Activated CD8-positive, alpha-beta T cell treated with anti-CD3 and anti-CD28 coated beads, Interleukin-2, amount 10 ng/mL, durations not matched to agents 7 days and 5 days (primary cell): Measurements from ENCODE around the gene SMIM24. TPM values are rescaled to one million over a fixed set of nuclear protein-coding genes. Genes with fewer than 3 reads are reported as not detected.
"Not testable (repeated sequence)": the region's sequence is repeated elsewhere in the genome, so short reads cannot be mapped to it uniquely, and the experiment has no call there.

ENCODE experiments used
- ATAC-seq: fragments of 150-1000 bp; cut with Tn5 transposase; one replicate; pipeline ENCODE4 v1.10.0; 2021; ENCODE audit warnings: moderate library complexity
- CTCF ChIA-PET: fragments of 350-600 bp; sonication (Branson Sonifier 250); formaldehyde crosslinking; loops from one replicate; lab custom pipeline; 2021; ENCODE audit warnings: antibody characterized with exemption; lab: Charles Lee
- POLR2A ChIA-PET: fragments of 350-600 bp; sonication (Branson Sonifier 250); formaldehyde crosslinking; loops from one replicate; lab custom pipeline; 2021; ENCODE audit warnings: antibody characterized with exemption; lab: Charles Lee
- DNase-seq: peaks from one replicate; pipeline ENCODE4 v3.0.0-alpha.2; 2020
- H3K27ac Mint-ChIP-seq: one replicate; pipeline ENCODE4 v1.8.0; 2021; ENCODE audit warnings: mild to moderate bottlenecking, mixed read lengths
- H3K27me3 Mint-ChIP-seq: one replicate; pipeline ENCODE4 v1.8.0; 2021; ENCODE audit warnings: low read depth, mixed read lengths
- H3K36me3 Mint-ChIP-seq: one replicate; pipeline ENCODE4 v1.8.0; 2021; ENCODE audit warnings: low read depth, mixed read lengths
- H3K4me1 Mint-ChIP-seq: one replicate; pipeline ENCODE4 v1.8.0; 2021; ENCODE audit warnings: low read depth, mixed read lengths
- H3K4me3 Mint-ChIP-seq: one replicate; pipeline ENCODE4 v1.8.0; 2021; ENCODE audit warnings: mild to moderate bottlenecking, mixed read lengths
- H3K9me3 Mint-ChIP-seq: one replicate; pipeline ENCODE4 v1.8.0; 2022; ENCODE audit warnings: mixed read lengths; ENCODE audit not compliant: insufficient read depth
- total RNA-seq, 2 experiments: library from RNA; stranded (reverse); gene quantifications; one replicate each; pipeline ENCODE4 v1.2.3, GENCODE V29; 2021

Gene SMIM24
- total RNA-seq, 2 experiments from 2014 or later: 2.5 to 3.5 TPM

DNA sequence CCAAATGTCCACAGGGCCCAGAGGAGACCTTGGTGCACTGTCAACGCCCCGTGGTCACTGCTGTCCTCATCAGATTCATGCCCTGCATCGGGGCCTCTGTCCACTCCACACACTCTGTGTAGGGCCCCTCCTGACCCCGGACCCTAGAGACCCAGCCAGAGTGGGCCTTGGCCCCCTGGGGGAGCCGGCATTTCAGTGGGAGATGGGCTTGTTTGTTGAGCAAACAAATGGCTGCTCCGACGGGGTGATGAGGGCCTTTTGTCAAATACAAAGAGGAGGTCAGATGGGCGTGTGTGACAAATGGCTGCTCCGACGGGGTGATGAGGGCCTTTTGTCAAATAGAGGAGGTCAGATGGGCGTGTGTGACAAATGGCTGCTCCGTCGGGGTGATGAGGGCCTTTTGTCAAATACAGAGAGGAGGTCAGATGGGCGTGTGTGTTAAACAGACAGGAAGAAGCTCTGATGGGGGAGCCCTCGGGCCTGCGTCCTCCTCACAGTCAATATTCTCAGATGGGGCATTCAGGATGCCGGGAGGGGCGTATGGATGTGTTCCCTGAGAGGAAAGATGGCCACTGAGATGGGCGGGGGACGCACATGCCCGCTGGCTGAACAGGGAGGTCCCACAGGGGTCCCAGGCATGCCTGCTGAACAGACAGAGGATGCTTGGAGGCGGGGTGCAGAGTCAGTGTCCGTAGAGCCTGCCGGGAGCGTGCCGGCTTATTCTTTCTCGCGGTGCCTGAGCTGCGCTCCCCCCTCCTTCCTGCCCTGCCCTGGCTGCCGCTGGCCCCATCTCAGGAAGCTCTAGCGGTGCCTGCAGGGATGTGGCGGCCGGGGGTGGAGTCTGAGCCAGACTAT, 36.3 kb downstream of the SMIM24 start:
- CTCF ChIA-PET: interaction anchor here (0.9 kb wide), 1 partner anchor 15 kb away, joined by 3 read pairs; no protein-coding TSS in a partner anchor
- ATAC-seq (no peak), DNase-seq (no peak)
- Mint-ChIP-seq H3K4me1 (peaks cover 10% of the 10 kb centered on the region), H3K36me3 (no peaks in the 10 kb centered on the region), H3K4me3 (no peak overlapping the region), H3K9me3 (no peaks in the 10 kb centered on the region), H3K27ac (no peak overlapping the region), H3K27me3 (no peaks in the 10 kb centered on the region)
- POLR2A ChIA-PET: no interaction called here

DNA sequence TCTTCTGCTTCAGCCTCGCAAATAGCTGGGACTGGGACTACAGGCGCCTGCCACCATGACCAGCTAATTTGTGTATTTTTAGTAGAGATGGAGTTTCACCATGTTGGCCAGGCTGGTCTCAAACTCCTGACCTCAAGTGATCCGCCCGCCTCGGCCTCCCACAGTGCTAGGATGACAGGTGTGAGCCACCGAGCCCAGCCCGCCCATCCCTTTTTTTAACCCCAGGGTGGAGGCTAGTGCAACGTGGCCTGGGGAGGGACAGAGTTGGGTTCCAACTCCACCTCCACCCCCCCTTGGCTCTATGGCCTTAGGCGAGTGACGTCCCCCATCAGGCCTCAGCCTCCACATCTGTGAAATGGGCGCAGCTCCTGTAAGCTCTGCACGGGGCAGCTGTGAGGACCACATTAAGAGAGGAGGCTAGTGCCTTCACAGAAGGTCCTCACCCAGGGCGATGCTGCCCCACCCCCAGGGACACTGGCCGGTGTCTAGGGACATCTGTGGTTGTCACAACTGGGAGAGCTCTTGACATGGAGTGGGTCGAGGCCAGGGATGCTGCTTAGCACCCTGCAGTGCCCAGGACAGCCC, 37.7 kb downstream of the SMIM24 start:
- Mint-ChIP-seq H3K36me3 (peaks cover 2% of the 10 kb centered on the region), H3K27ac (no peak overlapping the region), H3K4me3 (no peak overlapping the region), H3K4me1 (peaks cover 10% of the 10 kb centered on the region), H3K27me3 (no peaks in the 10 kb centered on the region), H3K9me3 (no peaks in the 10 kb centered on the region)
- ATAC-seq: no peak
- DNase-seq: no peak
- CTCF ChIA-PET: interaction anchor here (1.3 kb wide), 1 partner anchor 137 kb away, joined by 3 read pairs; no protein-coding TSS in a partner anchor
- POLR2A ChIA-PET: no interaction called here

DNA sequence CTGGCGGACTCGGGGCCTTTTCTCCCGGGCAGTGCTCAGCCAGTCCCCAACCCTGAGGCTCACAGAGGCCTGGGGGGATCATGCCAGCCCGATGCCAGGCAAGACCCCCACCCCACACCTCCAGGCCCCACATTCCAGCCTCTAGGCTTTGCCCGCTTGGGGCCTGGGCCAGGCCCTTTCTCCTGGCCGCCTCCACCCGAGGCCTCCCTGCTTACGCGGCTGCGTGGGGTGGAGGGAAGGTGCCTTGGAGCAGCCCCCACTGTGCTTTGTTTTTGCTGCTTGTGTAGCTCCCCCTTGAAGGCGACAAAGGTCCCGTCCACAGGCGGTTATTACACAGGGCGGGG, 38.4 kb downstream of the SMIM24 start:
- ChIA-PET POLR2A (no interaction called here), CTCF (interaction anchor here (1.3 kb wide), 1 partner anchor 137 kb away, joined by 3 read pairs; no protein-coding TSS in a partner anchor)
- no peak overlapping the region for H3K4me3 Mint-ChIP-seq
- H3K4me1 Mint-ChIP-seq: peaks cover 10% of the 10 kb centered on the region
- no peaks in the 10 kb centered on the region for H3K27me3 Mint-ChIP-seq
- no peak overlapping the region for H3K27ac Mint-ChIP-seq
- no peak for ATAC-seq
- H3K36me3 Mint-ChIP-seq: peaks cover 2% of the 10 kb centered on the region
- no peaks in the 10 kb centered on the region for H3K9me3 Mint-ChIP-seq
- no peak for DNase-seq

DNA sequence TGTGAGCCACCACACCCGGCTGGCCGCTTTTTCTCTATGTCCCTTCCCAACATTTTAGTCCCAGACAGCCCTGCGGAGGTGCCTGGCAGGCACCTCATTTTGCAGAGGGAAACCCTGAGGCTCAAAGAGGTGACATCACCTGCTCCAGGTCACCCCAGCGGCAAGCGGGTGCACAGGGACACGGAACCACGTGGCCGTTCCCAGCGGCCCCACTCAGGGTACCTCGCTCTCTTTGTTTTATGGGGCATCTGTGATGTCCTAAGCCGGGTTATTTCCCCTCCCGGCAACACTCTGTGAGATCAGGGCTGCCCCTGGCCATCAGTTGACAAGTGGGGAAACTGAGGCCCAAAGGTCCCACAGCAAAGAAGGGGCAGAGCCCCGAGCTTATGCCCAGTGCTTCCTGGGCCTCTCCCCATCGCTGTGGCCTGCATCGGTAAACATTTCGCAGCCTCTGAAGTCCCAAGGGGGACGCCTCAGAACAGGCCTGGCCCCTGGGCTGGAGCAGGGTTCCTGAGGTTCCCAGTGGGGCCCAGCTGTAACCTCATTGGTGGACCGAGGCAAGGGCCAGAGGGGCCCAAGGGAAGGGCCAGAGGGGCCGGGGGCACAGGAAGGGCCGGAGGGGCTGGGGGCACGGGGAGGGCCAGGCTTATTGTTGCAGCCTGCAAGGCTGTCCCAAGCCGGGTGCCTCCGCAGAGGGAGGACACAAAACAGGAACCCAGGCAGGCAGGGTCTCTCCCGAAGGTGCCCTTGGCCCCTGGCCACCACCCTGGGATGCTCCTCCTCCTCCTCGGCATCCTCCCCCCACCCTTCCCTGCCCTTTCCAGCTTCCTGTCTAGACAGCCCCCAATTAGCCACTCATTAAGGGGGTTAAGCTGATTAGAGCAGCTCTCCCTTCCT, 39.0 kb downstream of the SMIM24 start:
- H3K4me1 Mint-ChIP-seq: peaks cover 10% of the 10 kb centered on the region
- peaks cover 2% of the 10 kb centered on the region for H3K36me3 Mint-ChIP-seq
- no peak for ATAC-seq
- POLR2A ChIA-PET: no interaction called here
- no peak overlapping the region for H3K27ac Mint-ChIP-seq
- CTCF ChIA-PET: interaction anchor here (0.6 kb wide), 1 partner anchor 12 kb away, joined by 3 read pairs; no protein-coding TSS in a partner anchor
- no peaks in the 10 kb centered on the region for H3K9me3 Mint-ChIP-seq
- no peak for DNase-seq
- no peak overlapping the region for H3K4me3 Mint-ChIP-seq
- no peaks in the 10 kb centered on the region for H3K27me3 Mint-ChIP-seq

DNA sequence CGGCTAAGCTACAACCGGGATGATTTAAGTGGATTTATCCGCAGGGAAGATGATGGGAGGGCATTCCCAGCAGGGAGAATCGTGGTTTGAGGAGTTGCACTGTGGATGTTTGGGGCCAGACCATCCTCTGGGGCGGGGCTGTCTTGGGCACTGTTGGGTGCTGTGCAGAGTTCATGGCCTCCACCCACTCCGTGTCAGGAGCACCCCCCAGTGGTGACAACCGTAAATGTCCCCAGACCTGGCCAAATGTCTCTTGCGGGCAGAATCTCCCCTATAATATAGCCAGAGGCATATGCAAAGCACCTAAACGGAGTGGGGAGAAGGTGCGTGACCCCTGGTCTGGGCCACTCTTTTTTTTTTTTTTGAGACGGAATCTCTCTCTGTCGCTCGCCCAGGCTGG, 40.2 kb downstream of the SMIM24 start:
- Mint-ChIP-seq H3K36me3 (peaks cover 5% of the 10 kb centered on the region), H3K4me1 (peaks cover 16% of the 10 kb centered on the region), H3K4me3 (no peak overlapping the region), H3K27me3 (no peaks in the 10 kb centered on the region), H3K9me3 (no peaks in the 10 kb centered on the region), H3K27ac (no peak overlapping the region)
- peak; percentile 30 for ATAC-seq
- DNase-seq: peak; percentile 61
- POLR2A ChIA-PET: no interaction called here
- CTCF ChIA-PET: interaction anchor here (0.6 to 2.7 kb wide), 4 partner anchors 9 to 135 kb away, joined by 3 to 10 read pairs (median 4); no protein-coding TSS in a partner anchor

DNA sequence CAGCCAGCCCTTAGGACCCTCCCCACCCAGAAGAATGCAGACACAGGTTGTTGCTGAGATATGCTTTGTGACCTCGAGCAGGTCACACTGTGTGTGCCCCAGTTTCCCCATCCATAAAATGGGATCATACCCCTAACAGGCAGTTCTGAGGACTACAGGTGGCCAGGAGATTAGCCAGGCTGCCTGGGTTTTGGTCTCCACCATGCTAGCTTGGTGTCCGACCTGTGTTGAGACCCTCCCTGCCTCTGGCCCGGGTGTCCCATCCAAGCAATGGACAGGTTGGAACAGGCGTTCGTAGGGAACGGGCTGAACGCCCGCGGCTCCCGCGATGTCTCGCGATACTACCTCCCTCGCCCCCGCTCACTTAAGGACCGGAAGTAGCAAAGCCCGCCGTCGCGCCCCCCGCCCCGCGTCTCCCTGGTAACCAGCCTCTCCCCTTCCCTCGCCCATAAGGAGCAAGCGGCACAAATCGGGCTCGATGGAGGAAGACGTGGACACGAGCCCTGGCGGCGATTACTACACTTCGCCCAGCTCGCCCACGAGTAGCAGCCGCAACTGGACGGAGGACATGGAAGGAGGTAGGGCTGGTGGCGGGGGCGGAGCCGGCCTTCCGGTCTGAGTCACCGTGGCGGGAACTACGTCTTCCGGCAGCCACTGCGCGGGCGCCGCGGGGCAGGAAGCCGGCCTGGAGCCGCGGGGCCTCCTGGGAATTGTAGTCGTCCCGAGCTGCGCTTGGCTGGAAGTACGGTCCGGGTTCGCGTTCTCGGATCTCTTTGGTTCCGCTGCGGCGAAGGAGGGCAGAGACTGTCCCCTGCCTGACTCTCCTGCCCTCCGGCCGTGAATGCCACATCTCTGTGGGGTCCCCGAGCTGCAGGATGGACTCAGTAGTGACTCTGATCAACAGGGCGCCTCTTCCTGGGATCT, 45.4 kb downstream of the SMIM24 start:
- Mint-ChIP-seq H3K36me3 (peaks cover 15% of the 10 kb centered on the region), H3K27ac (peak overlapping the region; percentile 99), H3K27me3 (no peaks in the 10 kb centered on the region), H3K4me1 (peaks cover 14% of the 10 kb centered on the region), H3K4me3 (peak overlapping the region; percentile 96), H3K9me3 (no peaks in the 10 kb centered on the region)
- DNase-seq (peak; percentile 97), ATAC-seq (peak; percentile 97)
- ChIA-PET POLR2A (interaction anchor here (0.6 to 0.7 kb wide), 3 partner anchors 72 to 127 kb away, joined by 3 to 5 read pairs (median 3); no protein-coding TSS in a partner anchor), CTCF (interaction anchor here (0.5 to 1.2 kb wide), 2 partner anchors 49 to 130 kb away, joined by 3 to 4 read pairs; no protein-coding TSS in a partner anchor)

DNA sequence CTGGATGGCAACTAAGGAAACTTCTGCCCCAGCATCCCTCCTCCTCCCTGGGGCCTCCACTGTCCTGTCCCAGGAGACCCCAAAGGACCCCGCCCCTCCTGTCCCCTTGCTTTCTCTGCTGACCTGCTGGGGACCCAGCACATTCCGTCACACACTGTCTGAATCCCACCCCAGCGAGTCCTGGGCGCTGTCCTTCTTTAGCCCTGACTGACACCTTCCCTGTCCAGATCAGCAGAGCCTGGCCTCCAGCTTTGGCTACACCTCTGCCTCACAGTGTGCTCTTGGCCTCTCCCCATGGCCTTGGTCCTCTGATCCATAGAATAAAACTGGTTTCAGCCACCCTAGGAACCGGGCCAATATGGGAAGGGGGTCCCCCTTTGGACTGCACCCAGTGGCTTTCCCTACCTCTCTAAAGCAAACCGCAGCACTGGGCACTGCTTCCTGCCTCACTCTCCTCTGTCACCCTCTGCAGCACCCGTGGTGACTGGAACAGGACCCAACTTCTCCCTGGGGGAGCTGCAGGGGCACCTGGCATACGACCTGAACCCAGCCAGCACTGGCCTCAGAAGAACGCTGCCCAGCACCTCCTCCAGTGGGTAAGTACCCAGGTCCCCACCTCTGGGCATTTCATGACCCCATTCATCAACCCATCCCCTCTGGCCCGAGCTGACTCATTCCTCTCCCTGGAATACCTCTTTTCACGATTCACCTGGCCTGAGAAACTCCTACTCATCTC, 46.4 kb downstream of the SMIM24 start:
- ChIA-PET CTCF (interaction anchor here (0.5 to 1.2 kb wide), 2 partner anchors 48 to 129 kb away, joined by 3 to 4 read pairs; no protein-coding TSS in a partner anchor), POLR2A (interaction anchor here (0.6 kb wide), 1 partner anchor 11 kb away, joined by 3 read pairs; no protein-coding TSS in a partner anchor)
- Mint-ChIP-seq H3K36me3 (peaks cover 15% of the 10 kb centered on the region), H3K4me3 (peak overlapping the region; percentile 96), H3K4me1 (peaks cover 14% of the 10 kb centered on the region), H3K27ac (peak overlapping the region; percentile 99), H3K9me3 (no peaks in the 10 kb centered on the region), H3K27me3 (no peaks in the 10 kb centered on the region)
- DNase-seq: no peak
- ATAC-seq: no peak

DNA sequence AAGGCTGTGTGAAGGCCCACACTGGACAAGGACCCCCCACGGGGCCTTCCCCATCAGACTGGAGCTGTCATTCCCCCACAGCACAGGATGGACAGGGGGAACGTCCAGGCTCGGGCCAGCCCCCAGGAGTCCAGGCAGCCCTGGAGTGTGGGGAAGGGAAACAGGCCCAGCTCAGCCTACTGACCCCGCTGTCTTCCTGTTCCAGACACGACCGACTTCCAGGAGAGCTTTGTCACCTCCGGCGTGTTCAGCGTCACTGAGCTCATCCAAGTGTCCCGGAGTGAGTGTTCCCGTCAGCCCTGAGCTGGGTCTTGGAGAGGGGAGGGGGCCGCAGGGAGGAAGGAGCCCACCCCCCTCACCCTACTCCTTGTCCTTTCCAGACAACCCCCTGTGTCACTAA, 47.0 kb downstream of the SMIM24 start:
- peaks cover 15% of the 10 kb centered on the region for H3K36me3 Mint-ChIP-seq
- CTCF ChIA-PET: no interaction called here
- DNase-seq (no peak), ATAC-seq (no peak)
- no peak overlapping the region for H3K4me3 Mint-ChIP-seq
- no peaks in the 10 kb centered on the region for H3K9me3 Mint-ChIP-seq
- POLR2A ChIA-PET: no interaction called here
- H3K4me1 Mint-ChIP-seq: peaks cover 14% of the 10 kb centered on the region
- H3K27ac Mint-ChIP-seq: no peak overlapping the region
- H3K27me3 Mint-ChIP-seq: no peaks in the 10 kb centered on the region

DNA sequence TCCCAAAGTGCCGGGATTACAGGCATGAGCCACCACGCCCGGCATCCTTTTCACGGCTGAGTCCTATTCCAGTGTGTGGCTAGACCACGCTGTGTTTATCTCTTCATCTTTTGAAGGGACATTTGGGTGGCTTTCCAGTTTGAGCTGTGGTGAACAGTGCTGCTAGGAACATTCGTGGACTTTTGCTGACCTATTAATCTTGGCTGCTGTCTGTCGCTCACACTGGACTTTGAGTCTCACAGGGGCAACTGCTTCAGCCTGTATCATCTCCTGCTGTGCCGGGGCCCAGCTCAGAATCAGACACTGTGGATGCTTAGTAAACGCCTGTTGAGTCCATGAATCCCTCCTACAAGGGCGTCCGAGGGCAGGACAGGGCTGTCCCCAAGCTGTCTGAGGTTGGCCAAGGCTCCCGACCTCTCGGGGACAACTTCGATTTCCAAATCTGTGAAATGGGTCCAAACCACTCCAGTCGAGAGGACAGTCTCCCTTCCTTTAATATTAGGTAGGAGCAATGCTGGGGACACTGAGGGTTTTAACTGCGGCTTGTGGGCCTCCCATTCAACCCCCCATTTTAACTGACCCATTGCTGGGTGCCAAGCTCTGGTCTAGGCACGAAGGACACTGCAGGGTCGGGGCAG, 48.4 kb downstream of the SMIM24 start:
- H3K27ac Mint-ChIP-seq: no peak overlapping the region
- POLR2A ChIA-PET: no interaction called here

DNA sequence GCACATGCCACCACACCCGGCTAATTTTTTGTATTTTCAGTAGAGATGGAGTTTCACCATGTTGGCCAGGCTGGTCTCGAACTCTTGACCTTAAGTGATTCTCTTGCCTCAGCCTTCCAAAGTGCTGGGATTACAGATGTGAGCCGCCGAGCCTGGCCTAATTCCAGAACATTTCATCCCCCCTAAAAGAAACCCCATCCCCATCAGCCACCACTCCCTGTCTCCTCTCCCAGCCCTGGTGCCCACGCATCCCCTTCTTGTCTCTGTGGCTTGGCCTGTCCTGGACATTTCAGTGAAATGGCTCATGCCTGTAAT, 50.0 kb downstream of the SMIM24 start:
- DNase-seq, H3K9me3 Mint-ChIP-seq, POLR2A ChIA-PET, H3K27ac Mint-ChIP-seq, ATAC-seq, H3K4me3 Mint-ChIP-seq, H3K27me3 Mint-ChIP-seq: not testable (repeated sequence)
- CTCF ChIA-PET: interaction anchor here (0.9 to 4.9 kb wide), 15 partner anchors 7 to 179 kb away, joined by 3 to 58 read pairs (median 7); no protein-coding TSS in a partner anchor
- Mint-ChIP-seq H3K36me3 (peaks cover 13% of the 10 kb centered on the region), H3K4me1 (peaks cover 11% of the 10 kb centered on the region)

More for the DNA sequence above, 48.4 kb downstream of the SMIM24 start:
- no peak overlapping the region for H3K4me3 Mint-ChIP-seq
- CTCF ChIA-PET: interaction anchor here (0.6 to 4.9 kb wide), 5 partner anchors 8 to 795 kb away, joined by 3 to 58 read pairs (median 4); no protein-coding TSS in a partner anchor
- ATAC-seq (no peak), DNase-seq (no peak)
- no peaks in the 10 kb centered on the region for H3K27me3 Mint-ChIP-seq
- peaks cover 15% of the 10 kb centered on the region for H3K4me1 Mint-ChIP-seq
- no peaks in the 10 kb centered on the region for H3K9me3 Mint-ChIP-seq
- H3K36me3 Mint-ChIP-seq: peaks cover 16% of the 10 kb centered on the region
